Measurements from ENCODE around the gene EVX1. TPM values are rescaled to one million over a fixed set of nuclear protein-coding genes. Genes with fewer than 3 reads are reported as not detected.

The EVX1 gene
- total RNA-seq, 2 experiments from 2014 or later = 0.25 to 0.33 TPM

- no peaks in the 10 kb centered on the region for H3K36me3 Mint-ChIP-seq (ENCODE audit: low read depth)
- Histone ChIP-seq H3K27me3 (ENCODE audit: control insufficient read depth in 1 of 2, insufficient read depth in 2 of 2, low read length in 2 of 2) (peaks cover 88 to 97% of the 10 kb centered on the region in 2 experiments), H3K27ac (ENCODE audit: low read depth in 1 of 2, low read length in 2 of 2) (no peak overlapping the region), H3K4me1 (ENCODE audit: insufficient read depth, low read length) (peaks cover 24% of the 10 kb centered on the region), H3K4me3 (ENCODE audit: low read length) (no peak overlapping the region), H3K9me3 (ENCODE audit: control insufficient read depth in 1 of 2, insufficient read depth in 1 of 2, low read length in 2 of 2) (peaks cover 0 to 38% of the 10 kb centered on the region in 2 experiments), H3K36me3 (ENCODE audit: insufficient read depth, low read length) (no peaks in the 10 kb centered on the region)
- H3K9me3 Mint-ChIP-seq = no peaks in the 10 kb centered on the region
- ChIA-PET POLR2A (no interaction called here), CTCF (no interaction called here)
- peaks cover 84% of the 10 kb centered on the region for H3K27me3 Mint-ChIP-seq
- H3K27ac Mint-ChIP-seq = no peak overlapping the region
- no peak for DNase-seq
- intact Hi-C loops (cut with DNase I, micrococcal nuclease) = no loop called here
- no peak for TF ChIP-seq CTCF (IDR thresholded peaks at IDR 0.05)
- no peak overlapping the region for H3K4me3 Mint-ChIP-seq
- ATAC-seq (ENCODE audit: poor library complexity) = no peak
- H3K4me1 Mint-ChIP-seq (ENCODE audit: low read depth) = peaks cover 34% of the 10 kb centered on the region
Measured at GRCh38 chr7:27245124-27245797, 2.7 kb downstream of the EVX1 start.

DNA sequence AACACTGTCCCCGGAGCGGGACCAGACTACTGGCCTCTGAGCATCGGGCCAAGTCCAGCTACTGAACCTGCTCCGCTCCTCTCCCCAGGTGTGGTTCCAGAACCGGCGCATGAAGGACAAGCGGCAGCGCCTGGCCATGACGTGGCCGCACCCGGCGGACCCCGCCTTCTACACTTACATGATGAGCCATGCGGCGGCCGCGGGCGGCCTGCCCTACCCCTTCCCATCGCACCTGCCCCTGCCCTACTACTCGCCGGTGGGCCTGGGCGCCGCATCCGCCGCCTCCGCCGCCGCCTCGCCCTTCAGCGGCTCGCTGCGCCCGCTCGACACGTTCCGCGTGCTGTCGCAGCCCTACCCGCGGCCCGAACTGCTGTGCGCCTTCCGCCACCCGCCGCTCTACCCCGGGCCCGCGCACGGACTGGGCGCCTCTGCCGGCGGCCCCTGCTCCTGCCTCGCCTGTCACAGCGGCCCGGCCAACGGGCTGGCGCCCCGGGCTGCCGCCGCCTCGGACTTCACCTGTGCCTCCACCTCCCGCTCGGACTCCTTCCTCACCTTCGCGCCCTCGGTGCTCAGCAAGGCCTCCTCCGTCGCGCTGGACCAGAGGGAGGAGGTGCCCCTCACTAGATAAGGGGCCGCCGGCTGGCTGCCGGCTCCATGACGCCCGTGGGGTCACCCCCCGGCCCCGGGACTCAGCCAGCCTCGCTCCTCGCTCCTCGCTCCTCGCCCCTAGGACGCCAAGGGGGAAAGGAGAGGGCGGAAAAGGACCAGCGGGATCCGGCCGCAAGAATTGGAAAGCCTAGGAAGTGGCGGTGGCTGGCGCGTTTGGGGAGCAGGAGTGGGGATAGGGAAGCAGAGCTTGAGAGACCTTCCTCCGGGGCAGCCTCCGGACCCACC lies 3.4 kb downstream of the EVX1 start:
- ATAC-seq (ENCODE audit: poor library complexity) = no peak
- peak in 2 of 14 experiments; percentile 9 to 21 for DNase-seq
- Mint-ChIP-seq H3K9me3 (no peaks in the 10 kb centered on the region), H3K36me3 (ENCODE audit: low read depth) (no peaks in the 10 kb centered on the region), H3K4me1 (ENCODE audit: low read depth) (peaks cover 35% of the 10 kb centered on the region), H3K27me3 (peaks cover 84% of the 10 kb centered on the region), H3K27ac (no peak overlapping the region), H3K4me3 (no peak overlapping the region)
- Histone ChIP-seq H3K4me3 (ENCODE audit: low read length) (no peak overlapping the region), H3K4me1 (ENCODE audit: insufficient read depth, low read length) (peaks cover 23% of the 10 kb centered on the region), H3K27me3 (ENCODE audit: control insufficient read depth in 1 of 2, insufficient read depth in 2 of 2, low read length in 2 of 2) (peaks cover 88 to 97% of the 10 kb centered on the region in 2 experiments), H3K27ac (ENCODE audit: low read depth in 1 of 2, low read length in 2 of 2) (no peak overlapping the region), H3K36me3 (ENCODE audit: insufficient read depth, low read length) (no peaks in the 10 kb centered on the region), H3K9me3 (ENCODE audit: control insufficient read depth in 1 of 2, insufficient read depth in 1 of 2, low read length in 2 of 2) (peaks cover 0 to 34% of the 10 kb centered on the region in 2 experiments)
- CTCF ChIA-PET = no interaction called here
- TF ChIP-seq CTCF (IDR thresholded peaks at IDR 0.05) = no peak
- POLR2A ChIA-PET = no interaction called here
- intact Hi-C loops (cut with DNase I, micrococcal nuclease) = no loop called here

GRCh38 chr7:27247000-27247399 lies 4.4 kb downstream of the EVX1 start:
- Histone ChIP-seq H3K9me3 (ENCODE audit: control insufficient read depth in 1 of 2, insufficient read depth in 1 of 2, low read length in 2 of 2) (peaks cover 0 to 39% of the 10 kb centered on the region in 2 experiments), H3K4me3 (ENCODE audit: low read length) (no peak overlapping the region), H3K36me3 (ENCODE audit: insufficient read depth, low read length) (no peaks in the 10 kb centered on the region), H3K27me3 (ENCODE audit: control insufficient read depth in 1 of 2, insufficient read depth in 2 of 2, low read length in 2 of 2) (peaks cover 83 to 97% of the 10 kb centered on the region in 2 experiments), H3K27ac (ENCODE audit: low read depth in 1 of 2, low read length in 2 of 2) (no peak overlapping the region), H3K4me1 (ENCODE audit: insufficient read depth, low read length) (peaks cover 27% of the 10 kb centered on the region)
- Mint-ChIP-seq H3K4me1 (ENCODE audit: low read depth) (peaks cover 32% of the 10 kb centered on the region), H3K27ac (no peak overlapping the region), H3K9me3 (no peaks in the 10 kb centered on the region), H3K4me3 (no peak overlapping the region), H3K27me3 (peaks cover 80% of the 10 kb centered on the region), H3K36me3 (ENCODE audit: low read depth) (no peaks in the 10 kb centered on the region)
- ChIA-PET POLR2A (no interaction called here), CTCF (no interaction called here)
- ATAC-seq (ENCODE audit: poor library complexity) (no peak), DNase-seq (no peak)
- no peak for TF ChIP-seq CTCF (IDR thresholded peaks at IDR 0.05)
- intact Hi-C loops (cut with DNase I, micrococcal nuclease) = no loop called here
